IPS-18a (cell line): ENCODE results near the gene EPN1.

Experiments
- H3K27ac ChIP-seq: one replicate; pipeline ENCODE4 v1.5.1; 2013; ENCODE audit warnings: low read length
- H3K27me3 ChIP-seq: one replicate; pipeline ENCODE4 v1.6.1; 2013; ENCODE audit warnings: mild to moderate bottlenecking, low read length; ENCODE audit not compliant: control insufficient read depth, insufficient read depth
- H3K36me3 ChIP-seq: one replicate; pipeline ENCODE4 v1.6.1; 2013; ENCODE audit warnings: low read depth, low read length; ENCODE audit not compliant: control insufficient read depth
- H3K4me1 ChIP-seq: one replicate; pipeline ENCODE4 v1.6.1; 2013; ENCODE audit warnings: low read depth, low read length; ENCODE audit not compliant: control insufficient read depth
- H3K4me3 ChIP-seq: one replicate; pipeline ENCODE4 v1.5.1; 2013; ENCODE audit warnings: low read length
- H3K9ac ChIP-seq: one replicate; pipeline ENCODE4 v1.6.1; 2013; ENCODE audit warnings: mild to moderate bottlenecking, low read length, moderate library complexity
- H3K9me3 ChIP-seq: one replicate; pipeline ENCODE4 v1.6.1; 2013; ENCODE audit warnings: low read depth, low read length; ENCODE audit not compliant: control insufficient read depth

Gene EPN1

DNA sequence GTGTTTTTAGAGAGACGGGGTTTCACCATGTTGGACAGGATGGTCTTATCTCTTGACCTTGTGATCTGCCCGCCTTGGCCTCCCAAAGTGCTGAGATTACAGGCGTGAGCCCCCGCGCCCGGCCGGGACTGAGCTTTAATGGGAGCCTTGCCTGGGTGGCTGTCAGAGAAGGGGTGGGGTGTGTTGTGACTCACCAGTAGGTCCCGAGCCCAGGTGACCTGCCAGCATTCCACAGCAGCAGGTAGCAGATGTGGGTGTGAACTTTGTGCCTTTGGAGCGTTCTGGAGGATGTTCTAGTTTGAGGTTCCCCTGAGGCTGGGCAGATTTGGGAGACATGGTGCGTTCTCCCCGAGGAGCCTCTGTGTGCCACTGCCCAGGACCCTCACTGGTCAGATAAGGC, 7.1 kb upstream of the EPN1 start:
- H3K36me3 ChIP-seq: peaks cover 73% of the 10 kb centered on the region
- H3K27ac ChIP-seq: no peak overlapping the region
- peaks cover 5% of the 10 kb centered on the region for H3K4me1 ChIP-seq
- H3K4me3 ChIP-seq: no peak overlapping the region
- H3K9me3 ChIP-seq: no peaks in the 10 kb centered on the region
- H3K27me3 ChIP-seq: no peaks in the 10 kb centered on the region
- H3K9ac ChIP-seq: no peak overlapping the region

DNA sequence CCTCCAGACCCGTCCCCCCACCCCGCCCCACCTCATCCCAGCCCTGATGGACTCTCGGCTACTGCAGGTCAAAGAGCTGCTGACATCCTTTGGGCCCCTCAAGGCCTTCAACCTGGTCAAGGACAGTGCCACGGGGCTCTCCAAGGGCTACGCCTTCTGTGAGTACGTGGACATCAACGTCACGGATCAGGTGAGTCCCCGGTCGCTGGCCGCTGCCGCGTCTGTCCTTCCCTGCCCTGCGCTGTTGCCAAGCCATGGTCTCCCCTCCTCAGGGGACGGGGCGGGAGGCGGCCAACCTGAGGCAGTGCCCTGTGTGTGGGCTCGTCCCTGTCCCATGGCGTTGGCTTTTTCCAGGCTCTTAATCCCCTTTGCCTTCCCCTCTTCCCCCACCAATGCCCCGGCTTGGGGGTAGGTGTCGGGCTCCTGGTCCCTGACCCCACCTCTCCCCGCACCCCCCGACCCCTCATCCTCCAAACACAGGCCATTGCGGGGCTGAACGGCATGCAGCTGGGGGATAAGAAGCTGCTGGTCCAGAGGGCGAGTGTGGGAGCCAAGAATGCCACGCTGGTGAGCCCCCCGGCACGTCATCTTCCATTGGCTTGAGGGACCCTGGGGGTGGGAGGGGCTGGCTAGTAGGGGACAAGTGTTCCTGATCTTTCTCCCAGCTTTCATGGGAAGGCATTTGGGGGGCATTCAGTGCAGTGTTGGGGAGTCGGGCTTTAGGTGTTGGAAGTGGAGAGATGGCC, 6.2 kb upstream of the EPN1 start:
- Histone ChIP-seq H3K9me3 (no peaks in the 10 kb centered on the region), H3K27me3 (no peaks in the 10 kb centered on the region), H3K4me1 (peaks cover 9% of the 10 kb centered on the region), H3K36me3 (peaks cover 65% of the 10 kb centered on the region), H3K27ac (no peak overlapping the region), H3K9ac (no peak overlapping the region), H3K4me3 (no peak overlapping the region)

DNA sequence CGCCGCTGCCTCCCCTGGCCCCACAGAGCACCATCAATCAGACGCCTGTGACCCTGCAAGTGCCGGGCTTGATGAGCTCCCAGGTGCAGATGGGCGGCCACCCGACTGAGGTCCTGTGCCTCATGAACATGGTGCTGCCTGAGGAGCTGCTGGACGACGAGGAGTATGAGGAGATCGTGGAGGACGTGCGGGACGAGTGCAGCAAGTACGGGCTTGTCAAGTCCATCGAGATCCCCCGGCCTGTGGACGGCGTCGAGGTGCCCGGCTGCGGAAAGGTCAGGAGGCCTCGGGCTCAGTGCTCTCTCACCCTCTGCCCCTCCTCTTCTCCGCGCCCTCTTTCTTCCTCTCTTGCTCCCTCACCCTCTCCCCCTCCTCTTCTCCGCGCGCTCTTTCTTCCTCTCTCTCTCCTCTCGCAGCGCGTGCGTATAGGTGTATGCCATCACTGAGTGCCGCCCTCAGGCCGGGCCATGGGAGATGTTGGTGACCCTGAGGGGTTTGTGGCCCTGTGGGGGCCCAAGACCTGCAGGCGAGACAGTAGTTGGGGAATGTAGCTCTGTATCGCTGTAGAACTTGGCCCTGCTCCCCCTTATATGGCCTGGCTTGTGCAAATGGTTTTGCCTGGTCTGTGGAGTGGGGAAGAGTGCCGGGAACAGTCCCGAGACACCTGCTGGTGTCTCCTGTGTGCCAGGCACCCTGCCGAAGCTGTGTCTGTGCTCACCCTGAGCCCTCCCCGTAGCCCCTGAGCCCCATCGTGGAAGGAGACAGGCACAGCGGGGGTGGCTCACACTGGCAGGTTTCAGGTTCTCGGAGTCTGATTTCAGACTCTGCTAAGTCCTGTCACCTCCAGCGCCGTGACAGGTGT, 5.4 kb upstream of the EPN1 start:
- peaks cover 9% of the 10 kb centered on the region for H3K4me1 ChIP-seq
- H3K27me3 ChIP-seq: no peaks in the 10 kb centered on the region
- H3K27ac ChIP-seq: no peak overlapping the region
- peaks cover 56% of the 10 kb centered on the region for H3K36me3 ChIP-seq
- no peak overlapping the region for H3K4me3 ChIP-seq
- H3K9ac ChIP-seq: no peak overlapping the region
- H3K9me3 ChIP-seq: no peaks in the 10 kb centered on the region

DNA sequence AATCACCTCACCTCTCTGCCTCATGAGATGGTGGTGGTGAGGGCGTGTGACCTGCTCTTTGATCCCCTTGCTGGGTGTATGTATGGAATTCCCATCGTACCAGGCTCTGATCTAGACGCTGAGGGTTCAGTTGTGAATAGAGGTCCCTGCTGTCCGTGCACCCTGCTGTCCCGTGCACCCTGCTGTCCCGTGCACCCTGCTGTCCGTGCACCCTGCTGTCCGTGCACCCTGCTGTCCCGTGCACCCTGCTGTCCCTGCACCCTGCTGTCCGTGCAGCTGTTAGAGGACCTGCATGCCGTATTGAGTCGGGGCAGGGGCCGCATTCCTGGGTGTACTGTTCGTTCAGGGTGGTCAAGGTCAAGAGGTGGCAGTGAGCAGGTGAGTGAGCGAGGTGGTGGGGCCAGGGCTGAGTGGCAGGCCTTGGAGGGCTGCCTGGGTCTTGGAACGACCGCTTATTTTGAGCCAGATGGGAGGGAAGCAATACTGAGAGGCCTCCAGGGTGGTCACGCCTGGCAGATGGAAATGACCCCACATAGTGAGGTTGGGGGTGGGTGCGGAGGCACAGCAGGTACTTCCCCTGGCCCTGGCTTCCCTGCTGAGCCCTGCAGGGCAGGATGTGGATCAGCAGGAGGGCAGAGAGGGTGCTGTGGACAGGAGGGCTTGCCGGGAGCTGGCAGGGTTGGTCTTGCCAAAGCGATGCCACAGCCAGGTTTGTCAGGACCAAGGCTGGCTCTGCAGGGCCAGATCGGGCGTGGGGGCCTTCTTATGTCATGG, 4.6 kb upstream of the EPN1 start:
- Histone ChIP-seq H3K9ac (no peak overlapping the region), H3K27me3 (no peaks in the 10 kb centered on the region), H3K27ac (no peak overlapping the region), H3K9me3 (no peaks in the 10 kb centered on the region), H3K4me3 (no peak overlapping the region), H3K36me3 (peaks cover 49% of the 10 kb centered on the region), H3K4me1 (peaks cover 9% of the 10 kb centered on the region)

DNA sequence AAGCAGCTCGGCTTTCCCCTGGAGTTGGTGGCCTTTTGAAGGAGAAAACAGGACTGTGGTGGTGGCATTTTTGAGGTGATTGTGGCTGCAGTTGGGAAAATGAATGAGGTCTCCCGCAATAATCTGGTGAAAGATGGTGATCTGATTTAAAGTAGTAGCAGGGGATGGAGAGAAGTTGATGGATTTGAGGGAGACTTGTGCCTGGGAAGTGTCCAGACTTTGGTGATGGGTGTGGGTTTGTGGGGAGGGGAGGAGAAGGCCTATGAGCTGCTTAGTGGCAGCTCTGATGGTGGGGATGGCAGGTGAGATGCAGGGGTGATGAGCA, 4.0 kb upstream of the EPN1 start:
- Histone ChIP-seq H3K27me3 (no peaks in the 10 kb centered on the region), H3K4me3 (no peak overlapping the region), H3K9ac (no peak overlapping the region), H3K36me3 (peaks cover 44% of the 10 kb centered on the region), H3K27ac (no peak overlapping the region), H3K4me1 (peaks cover 13% of the 10 kb centered on the region), H3K9me3 (no peaks in the 10 kb centered on the region)

DNA sequence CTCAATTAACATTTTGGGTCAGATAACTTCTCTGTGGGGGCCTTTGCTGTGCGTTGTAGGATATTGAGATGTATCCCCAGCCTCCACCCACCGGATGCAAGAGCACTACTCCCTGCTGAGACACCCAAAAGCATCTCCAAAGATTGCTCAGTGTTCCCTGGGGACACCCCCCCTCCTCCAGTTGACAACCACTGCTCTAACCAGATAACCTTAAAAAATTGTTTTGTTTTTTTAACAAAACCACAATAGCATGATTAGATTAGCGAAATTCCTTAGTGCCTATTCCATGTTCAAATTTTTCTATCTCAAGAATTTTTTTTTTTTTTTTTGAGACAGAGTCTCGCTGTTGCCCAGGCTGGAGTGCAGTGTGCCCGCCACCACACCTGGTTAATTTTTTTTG, 2.6 kb upstream of the EPN1 start:
- Histone ChIP-seq H3K9me3 (no peaks in the 10 kb centered on the region), H3K27me3 (no peaks in the 10 kb centered on the region), H3K9ac (no peak overlapping the region), H3K27ac (peak overlapping the region; percentile 50), H3K4me3 (no peak overlapping the region), H3K36me3 (peaks cover 30% of the 10 kb centered on the region), H3K4me1 (peaks cover 18% of the 10 kb centered on the region)

DNA sequence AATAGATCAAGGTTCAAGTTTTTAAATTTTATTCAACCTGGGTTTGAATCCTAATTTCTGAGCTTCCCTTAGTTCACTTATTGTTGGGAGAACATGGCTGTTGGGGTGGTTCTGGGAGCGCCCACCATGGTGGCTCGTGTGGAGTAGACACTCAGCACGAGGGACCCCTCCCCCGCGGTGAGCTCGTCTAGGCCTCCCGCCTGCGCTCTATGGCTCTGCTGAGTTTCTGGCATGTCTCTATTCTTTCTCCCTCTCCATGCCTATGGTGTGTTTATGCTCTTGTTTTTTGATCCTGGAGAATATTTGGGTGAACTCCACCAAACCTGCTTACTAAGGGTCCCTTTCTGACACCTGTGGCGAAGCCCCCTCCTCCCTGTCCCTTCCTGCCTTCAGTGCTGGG, 1.6 kb upstream of the EPN1 start:
- peaks cover 18% of the 10 kb centered on the region for H3K4me1 ChIP-seq
- no peaks in the 10 kb centered on the region for H3K9me3 ChIP-seq
- H3K36me3 ChIP-seq: peaks cover 24% of the 10 kb centered on the region
- H3K27me3 ChIP-seq: no peaks in the 10 kb centered on the region
- H3K9ac ChIP-seq: no peak overlapping the region
- peak overlapping the region; percentile 0 for H3K27ac ChIP-seq
- no peak overlapping the region for H3K4me3 ChIP-seq

DNA sequence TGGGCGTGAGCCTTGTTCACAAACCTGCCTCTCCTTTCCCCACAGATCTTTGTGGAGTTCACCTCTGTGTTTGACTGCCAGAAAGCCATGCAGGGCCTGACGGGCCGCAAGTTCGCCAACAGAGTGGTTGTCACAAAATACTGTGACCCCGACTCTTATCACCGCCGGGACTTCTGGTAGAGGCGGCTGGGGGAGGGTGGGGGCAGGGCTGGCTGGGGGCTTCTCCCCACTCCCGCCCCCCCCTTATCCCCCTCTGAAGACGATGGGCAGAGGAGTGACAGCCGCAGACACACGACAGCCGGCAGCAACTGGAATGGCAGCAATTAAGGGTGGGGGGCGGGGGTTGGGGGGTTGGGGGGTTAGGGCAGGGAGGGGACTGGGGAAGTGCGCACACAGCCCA, 1.1 kb upstream of the EPN1 start:
- H3K9ac ChIP-seq: no peak overlapping the region

DNA sequence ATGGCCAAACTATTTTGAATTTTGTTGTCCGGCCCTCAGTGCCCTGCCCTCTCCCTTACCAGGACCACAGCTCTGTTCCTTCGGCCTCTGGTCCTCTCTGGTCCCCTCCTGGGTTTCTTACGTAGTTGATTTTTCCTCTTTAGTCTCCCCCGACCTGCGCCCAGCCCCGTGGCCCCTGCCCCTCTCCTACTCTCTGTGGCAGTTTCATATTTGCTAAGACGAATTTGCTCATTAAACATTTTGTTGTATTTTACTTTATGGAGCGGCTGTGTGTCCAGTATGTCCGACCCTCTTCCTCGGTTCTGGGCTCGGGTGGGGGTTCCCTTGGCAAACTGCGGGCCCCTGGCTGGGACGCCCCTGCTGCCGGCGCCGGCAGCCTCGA, 576 bp upstream of the EPN1 start:
- peaks cover 24% of the 10 kb centered on the region for H3K36me3 ChIP-seq
- H3K4me1 ChIP-seq: peaks cover 18% of the 10 kb centered on the region
- no peaks in the 10 kb centered on the region for H3K27me3 ChIP-seq
- H3K9ac ChIP-seq: peak overlapping the region; percentile 82
- H3K4me3 ChIP-seq: peak overlapping the region; percentile 65
- H3K9me3 ChIP-seq: no peaks in the 10 kb centered on the region
- peak overlapping the region; percentile 25 for H3K27ac ChIP-seq

More for the DNA sequence above, 1.1 kb upstream of the EPN1 start:
- Histone ChIP-seq H3K9me3 (no peaks in the 10 kb centered on the region), H3K4me3 (no peak overlapping the region), H3K27ac (no peak overlapping the region), H3K27me3 (no peaks in the 10 kb centered on the region), H3K36me3 (peaks cover 24% of the 10 kb centered on the region), H3K4me1 (peaks cover 18% of the 10 kb centered on the region)

DNA sequence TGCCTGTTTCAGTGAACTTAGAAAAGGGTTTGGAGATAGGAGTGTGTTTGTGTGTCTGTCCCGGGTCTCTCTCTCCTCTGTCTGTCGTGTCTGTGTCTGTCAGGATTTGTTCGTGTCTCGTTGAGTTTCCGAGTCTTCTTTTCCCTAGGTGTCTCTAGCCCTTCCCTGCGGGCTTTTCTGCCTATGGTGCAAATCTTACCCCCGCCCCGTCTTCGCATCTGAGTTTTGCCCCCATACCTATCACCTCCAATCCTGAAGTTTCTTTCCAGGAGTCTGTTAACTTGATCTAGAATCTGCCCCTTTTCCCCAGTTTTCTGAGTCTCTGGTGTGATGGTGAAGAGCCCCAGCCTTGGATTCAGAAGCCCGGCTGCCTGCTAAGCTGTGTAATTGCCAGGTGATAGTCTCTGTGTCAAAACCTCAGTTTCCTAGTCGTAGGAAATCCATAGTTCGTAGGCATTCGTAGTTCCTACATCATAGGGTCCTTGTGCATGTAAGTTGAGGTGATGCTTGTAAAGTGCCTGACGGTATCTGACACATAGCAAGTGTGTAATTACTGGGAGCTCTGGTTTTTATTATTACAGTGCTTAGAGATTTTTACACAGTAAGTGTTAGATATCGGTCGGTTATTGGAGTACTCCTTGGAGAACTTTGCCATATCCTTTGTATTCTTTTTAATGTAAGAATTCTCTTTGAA, 782 bp downstream of the EPN1 start:
- no peaks in the 10 kb centered on the region for H3K9me3 ChIP-seq
- peak overlapping the region; percentile 92 for H3K4me3 ChIP-seq
- no peak overlapping the region for H3K27ac ChIP-seq
- H3K27me3 ChIP-seq: no peaks in the 10 kb centered on the region
- peaks cover 21% of the 10 kb centered on the region for H3K36me3 ChIP-seq
- peaks cover 18% of the 10 kb centered on the region for H3K4me1 ChIP-seq
- peak overlapping the region; percentile 82 for H3K9ac ChIP-seq

DNA sequence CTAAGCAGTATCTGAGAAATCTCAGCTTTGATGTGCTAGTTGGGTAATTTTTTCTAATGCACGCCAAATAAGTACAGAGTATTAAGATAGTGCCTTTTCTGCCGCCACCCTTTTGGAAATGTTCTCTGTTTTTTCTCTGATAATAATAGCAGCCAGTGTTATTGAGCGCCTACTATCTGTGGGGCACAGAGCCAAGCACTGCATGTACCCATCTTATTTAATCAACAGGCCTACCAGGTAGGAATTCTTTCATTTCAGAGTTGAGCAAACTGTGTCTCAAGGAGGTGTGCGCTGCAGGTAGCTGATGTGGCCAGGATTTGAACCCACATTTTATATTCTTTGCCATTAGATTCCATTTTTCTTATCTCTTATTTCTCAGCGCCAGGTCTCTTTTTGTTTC, 1.4 kb downstream of the EPN1 start:
- H3K4me1 ChIP-seq: peaks cover 18% of the 10 kb centered on the region
- H3K4me3 ChIP-seq: peak overlapping the region; percentile 92
- peak overlapping the region; percentile 82 for H3K9ac ChIP-seq
- peaks cover 26% of the 10 kb centered on the region for H3K36me3 ChIP-seq
- H3K9me3 ChIP-seq: no peaks in the 10 kb centered on the region
- no peaks in the 10 kb centered on the region for H3K27me3 ChIP-seq
- no peak overlapping the region for H3K27ac ChIP-seq
